Keratinocyte (primary cell): ENCODE results near the gene ROR2. TPM values are rescaled to one million over a fixed set of nuclear protein-coding genes. Genes with fewer than 3 reads are reported as not detected.
A peak's percentile ranks its signal among the peaks of the same experiment; 100 is the strongest.

Experiments
- DNase-seq: peaks from one replicate; pipeline ENCODE4 v3.0.0-alpha.2; 2011; ENCODE audit warnings: low read depth, missing footprints, low spot score
- FAIRE-seq: peaks from 2 replicates; lab custom pipeline; 2011; peaks lifted over from hg19 to GRCh38; lab: Jason Lieb, UNC
- H2AFZ ChIP-seq: 2 replicates; pipeline ENCODE4 v1.6.0; 2012; ENCODE audit warnings: low read length, control low read depth, inconsistent platforms; ENCODE audit not compliant: control insufficient read depth
- H3K27ac ChIP-seq: 2 replicates; pipeline ENCODE4 v1.5.1; 2011; ENCODE audit warnings: low read length; ENCODE audit not compliant: control insufficient read depth, insufficient read depth
- H3K27me3 ChIP-seq: 3 replicates; pipeline ENCODE4 v1.6.0; 2011; ENCODE audit warnings: low read length; ENCODE audit not compliant: control insufficient read depth, insufficient read depth; ENCODE audit errors: extremely low read depth
- H3K36me3 ChIP-seq, 2 experiments: 2 replicates in 1 of 2; 3 replicates in 1 of 2; pipeline ENCODE4 v1.5.1; 2011; ENCODE audit warnings: low read length in 2 of 2, mild to moderate bottlenecking in 1 of 2; ENCODE audit not compliant: control insufficient read depth in 2 of 2, insufficient read depth in 2 of 2; ENCODE audit errors: extremely low read depth in 1 of 2
- H3K4me1 ChIP-seq: 3 replicates; pipeline ENCODE4 v1.5.1; 2011; ENCODE audit warnings: low read length; ENCODE audit not compliant: control insufficient read depth, insufficient read depth; ENCODE audit errors: extremely low read depth
- H3K4me2 ChIP-seq: 3 replicates; pipeline ENCODE4 v1.6.0; 2011; ENCODE audit warnings: low read depth, low read length; ENCODE audit not compliant: control insufficient read depth, insufficient read depth; ENCODE audit errors: extremely low read depth
- H3K4me3 ChIP-seq, 3 experiments: fragments of 200-600 bp in 1 of 3; sonication (generic) in 1 of 3; 2 replicates in 2 of 3; 3 replicates in 1 of 3; pipeline ENCODE4 v1.5.1; 2011 to 2016; ENCODE audit warnings: low read length in 3 of 3, mild to moderate bottlenecking in 3 of 3, control low read depth in 2 of 3, inconsistent platforms in 1 of 3, low read depth in 1 of 3, mixed read lengths in 1 of 3, mixed run types in 1 of 3, moderate library complexity in 1 of 3; ENCODE audit not compliant: control insufficient read depth in 2 of 3, insufficient read depth in 2 of 3; ENCODE audit errors: extremely low read depth in 1 of 3
- H3K79me2 ChIP-seq: 2 replicates; pipeline ENCODE4 v1.6.0; 2012; ENCODE audit warnings: low read length; ENCODE audit not compliant: control insufficient read depth, insufficient read depth
- H3K9ac ChIP-seq: 3 replicates; pipeline ENCODE4 v1.6.0; 2011; ENCODE audit warnings: low read length; ENCODE audit not compliant: control insufficient read depth, insufficient read depth; ENCODE audit errors: extremely low read depth
- H3K9me1 ChIP-seq: 3 replicates; pipeline ENCODE4 v1.6.0; 2011; ENCODE audit warnings: low read length; ENCODE audit not compliant: control insufficient read depth, insufficient read depth; ENCODE audit errors: extremely low read depth
- H3K9me3 ChIP-seq: 2 replicates; pipeline ENCODE4 v1.5.1; 2012; ENCODE audit warnings: low read depth, low read length; ENCODE audit not compliant: control insufficient read depth
- H4K20me1 ChIP-seq: 3 replicates; pipeline ENCODE4 v1.6.0; 2011; ENCODE audit warnings: low read length; ENCODE audit not compliant: control insufficient read depth, insufficient read depth; ENCODE audit errors: extremely low read depth
- CTCF ChIP-seq, 3 experiments: IDR thresholded peaks in 1 of 3; conservative IDR thresholded peaks in 1 of 3; optimal IDR thresholded peaks in 1 of 3; 2 replicates in 2 of 3; 3 replicates in 1 of 3; pipeline versions ENCODE3 to v1.5.1; 2011; ENCODE audit warnings: low read length in 3 of 3, mild to moderate bottlenecking in 3 of 3, moderate library complexity in 2 of 3, control low read depth in 1 of 3, inconsistent platforms in 1 of 3; ENCODE audit not compliant: insufficient read depth in 2 of 3; ENCODE audit errors: extremely low read depth in 1 of 3
- EZH2 ChIP-seq: IDR thresholded peaks from one replicate; pipeline ENCODE4 v1.6.1; 2012; ENCODE audit warnings: inconsistent platforms, mild to moderate bottlenecking, low read length, moderate library complexity
- dilution Hi-C: fragments of 300-500 bp; cut with MboI; formaldehyde crosslinking; loops from one replicate; pipeline ENCODE4 v1.7.0; 2020; ENCODE audit warnings: low sequenced_read_pairs; ENCODE audit not compliant: extremely low pct_ligation_motif_present
- polyA plus RNA-seq, 5 experiments: library from polyadenylated mRNA; depleted of rRNA in 3 of 5; stranded (reverse) in 3 of 5; stranded (forward) in 1 of 5; unstranded in 1 of 5; fragments of >200 nt; gene quantifications; 1 replicate in 1 of 5; 2 replicates in 3 of 5; 3 replicates in 1 of 5; pipeline versions ENCODE4 v1.2.1 to v1.2.3, GENCODE V29; 2011 to 2012; ENCODE audit warnings: missing spikeins in 2 of 5, low read depth in 1 of 5, low replicate concordance in 1 of 5

ROR2 gene
- polyA plus RNA-seq, 1 donor (not counting 4 experiments of a cell fraction or from before 2014, with no cell fraction given) = 0.22 TPM

GRCh38 chr9:91582181-91582580 is 367.8 kb downstream of the ROR2 start:
- no peak overlapping the region for H3K4me3 ChIP-seq
- H3K9me3 ChIP-seq = no peaks in the 10 kb centered on the region
- no peak for FAIRE-seq
- dilution Hi-C loops = no loop called here
- H3K27me3 ChIP-seq = peaks cover 11% of the 10 kb centered on the region
- H3K79me2 ChIP-seq = no peaks in the 10 kb centered on the region
- DNase-seq = no peak
- H3K4me1 ChIP-seq = no peaks in the 10 kb centered on the region
- no peak overlapping the region for H3K27ac ChIP-seq
- no peaks in the 10 kb centered on the region for H3K9me1 ChIP-seq
- TF ChIP-seq CTCF (optimal IDR thresholded peaks at IDR 0.05 in 1 of 3, IDR thresholded peaks at IDR 0.05 in 1 of 3, conservative IDR thresholded peaks at IDR 0.05 in 1 of 3; ENCODE audit: extremely low read depth in 1 of 3, insufficient read depth in 2 of 3, low read length in 3 of 3) = no peak
- TF ChIP-seq EZH2 = no peak
- no peak overlapping the region for H3K9ac ChIP-seq
- no peaks in the 10 kb centered on the region for H3K36me3 ChIP-seq
- no peaks in the 10 kb centered on the region for H4K20me1 ChIP-seq
- no peak overlapping the region for H3K4me2 ChIP-seq
- H2AFZ ChIP-seq = no peak overlapping the region

- Histone ChIP-seq H3K4me2 (no peak overlapping the region), H2AFZ (no peak overlapping the region), H3K27ac (no peak overlapping the region), H3K9me3 (no peaks in the 10 kb centered on the region), H3K4me3 (no peak overlapping the region), H3K27me3 (peaks cover 11% of the 10 kb centered on the region), H4K20me1 (no peaks in the 10 kb centered on the region), H3K36me3 (no peaks in the 10 kb centered on the region), H3K4me1 (no peaks in the 10 kb centered on the region), H3K9me1 (no peaks in the 10 kb centered on the region), H3K9ac (no peak overlapping the region), H3K79me2 (no peaks in the 10 kb centered on the region)
- dilution Hi-C loops = no loop called here
- no peak for TF ChIP-seq CTCF (optimal IDR thresholded peaks at IDR 0.05 in 1 of 3, IDR thresholded peaks at IDR 0.05 in 1 of 3, conservative IDR thresholded peaks at IDR 0.05 in 1 of 3; ENCODE audit: extremely low read depth in 1 of 3, insufficient read depth in 2 of 3, low read length in 3 of 3)
- TF ChIP-seq EZH2 = no peak
- peak; percentile 76 for FAIRE-seq
- no peak for DNase-seq
Measured at GRCh38 chr9:91580136-91580535, 369.9 kb downstream of the ROR2 start.
